Muscle layer of duodenum (tissue), 2 donors: Measurements from ENCODE around the gene EOLA2.
"Not testable (repeated sequence)": the region's sequence is repeated elsewhere in the genome, so short reads cannot be mapped to it uniquely, and the experiment has no call there.

Experiments used
- H3K27ac ChIP-seq: one replicate; pipeline ENCODE4 v1.7.0; 2013; ENCODE audit warnings: mild to moderate bottlenecking, low read length
- H3K27me3 ChIP-seq: one replicate; pipeline ENCODE4 v1.7.0; 2013; ENCODE audit warnings: low read depth, mild to moderate bottlenecking, control low read depth, low read length
- H3K36me3 ChIP-seq, 2 donors: one replicate each; pipeline ENCODE4 v1.7.0; 2013; ENCODE audit warnings: low read length in 2 of 2, control low read depth in 1 of 2, mild to moderate bottlenecking in 1 of 2; ENCODE audit not compliant: insufficient read depth in 2 of 2, control insufficient read depth in 1 of 2
- H3K4me1 ChIP-seq, 2 donors: one replicate each; pipeline ENCODE4 v1.7.0; 2013; ENCODE audit warnings: low read length in 2 of 2, mild to moderate bottlenecking in 2 of 2, control low read depth in 1 of 2, moderate library complexity in 1 of 2; ENCODE audit not compliant: insufficient read depth in 2 of 2, control insufficient read depth in 1 of 2
- H3K4me3 ChIP-seq, 2 donors: one replicate each; pipeline ENCODE4 v1.7.0; 2013; ENCODE audit warnings: low read length in 2 of 2, low read depth in 1 of 2, mild to moderate bottlenecking in 1 of 2
- H3K9me3 ChIP-seq, 2 donors: one replicate each; pipeline ENCODE4 v1.7.0; 2013; ENCODE audit warnings: low read length in 2 of 2, control low read depth in 1 of 2, mild to moderate bottlenecking in 1 of 2; ENCODE audit not compliant: control insufficient read depth in 1 of 2
- donor health status: healthy.

Gene EOLA2

GRCh38 chrX:149946932-149947331 lies 8.6 kb upstream of the EOLA2 start:
- not testable (repeated sequence) for H3K27ac ChIP-seq, H3K4me3 ChIP-seq, H3K9me3 ChIP-seq, H3K27me3 ChIP-seq, H3K36me3 ChIP-seq, H3K4me1 ChIP-seq

- H3K9me3 ChIP-seq, H3K36me3 ChIP-seq, H3K4me3 ChIP-seq, H3K27me3 ChIP-seq, H3K27ac ChIP-seq, H3K4me1 ChIP-seq: not testable (repeated sequence)
These were observed 7.5 kb upstream of the EOLA2 start for GRCh38 chrX:149945820-149946219.

- H3K27ac ChIP-seq, H3K36me3 ChIP-seq, H3K9me3 ChIP-seq, H3K4me1 ChIP-seq, H3K27me3 ChIP-seq, H3K4me3 ChIP-seq: not testable (repeated sequence)
These were observed 6.9 kb upstream of the EOLA2 start for GRCh38 chrX:149945087-149945670.

- not testable (repeated sequence) for H3K27ac ChIP-seq, H3K36me3 ChIP-seq, H3K4me1 ChIP-seq, H3K4me3 ChIP-seq, H3K27me3 ChIP-seq, H3K9me3 ChIP-seq
These were observed 2.4 kb upstream of the EOLA2 start for GRCh38 chrX:149940674-149941024.

- Histone ChIP-seq H3K4me3 (peak overlapping the region; percentile 26 to 49), H3K9me3 (no peaks in the 10 kb centered on the region), H3K27me3 (no peaks in the 10 kb centered on the region), H3K4me1 (peaks cover 0 to 9% of the 10 kb centered on the region in 2 donors), H3K36me3 (no peaks in the 10 kb centered on the region), H3K27ac (peak overlapping the region; percentile 69)
These were observed 1.8 kb upstream of the EOLA2 start for GRCh38 chrX:149939905-149940673.

- Histone ChIP-seq H3K4me3 (peak overlapping the region; percentile 26 to 49), H3K27me3 (no peaks in the 10 kb centered on the region), H3K4me1 (peaks cover 0 to 9% of the 10 kb centered on the region in 2 donors), H3K36me3 (no peaks in the 10 kb centered on the region), H3K9me3 (no peaks in the 10 kb centered on the region), H3K27ac (peak overlapping the region; percentile 69)
These were observed 1.3 kb upstream of the EOLA2 start for GRCh38 chrX:149939655-149939904.

GRCh38 chrX:149938881-149939654 lies 777 bp upstream of the EOLA2 start:
- H3K4me1 ChIP-seq = peaks cover 0 to 9% of the 10 kb centered on the region in 2 donors
- H3K36me3 ChIP-seq = no peaks in the 10 kb centered on the region
- no peak overlapping the region for H3K27ac ChIP-seq
- no peaks in the 10 kb centered on the region for H3K9me3 ChIP-seq
- no peak overlapping the region for H3K4me3 ChIP-seq
- H3K27me3 ChIP-seq = no peaks in the 10 kb centered on the region

GRCh38 chrX:149937871-149938426 lies 342 bp downstream of the EOLA2 start:
- no peaks in the 10 kb centered on the region for H3K9me3 ChIP-seq
- H3K36me3 ChIP-seq = no peaks in the 10 kb centered on the region
- peak overlapping the region; percentile 80 for H3K27ac ChIP-seq
- H3K4me1 ChIP-seq = peaks cover 0 to 9% of the 10 kb centered on the region in 2 donors
- H3K27me3 ChIP-seq = no peaks in the 10 kb centered on the region
- peak overlapping the region; percentile 61 to 72 for H3K4me3 ChIP-seq

GRCh38 chrX:149937328-149937727 lies 963 bp downstream of the EOLA2 start:
- peak overlapping the region; percentile 61 to 72 for H3K4me3 ChIP-seq
- H3K27ac ChIP-seq = peak overlapping the region; percentile 80

GRCh38 chrX:149933547-149933946 lies 4.7 kb downstream of the EOLA2 start:
- not testable (repeated sequence) for H3K9me3 ChIP-seq, H3K36me3 ChIP-seq, H3K4me1 ChIP-seq, H3K27ac ChIP-seq, H3K27me3 ChIP-seq, H3K4me3 ChIP-seq

More at GRCh38 chrX:149937328-149937727, 963 bp downstream of the EOLA2 start:
- H3K36me3 ChIP-seq, H3K27me3 ChIP-seq, H3K9me3 ChIP-seq, H3K4me1 ChIP-seq: not testable (repeated sequence)

GRCh38 chrX:149932970-149933369 lies 5.3 kb downstream of the EOLA2 start:
- not testable (repeated sequence) for H3K27ac ChIP-seq, H3K36me3 ChIP-seq, H3K27me3 ChIP-seq, H3K4me3 ChIP-seq, H3K4me1 ChIP-seq, H3K9me3 ChIP-seq
